Stimulated activated CD4-positive, alpha-beta T cell treated with anti-CD3 and anti-CD28 coated beads, Interleukin-4, amount 100 ng/mL, for 1 hour (primary cell): ENCODE measurements around the gene DNAJA1.

Experiments
- DNase-seq: peaks from one replicate; pipeline ENCODE4 v3.0.0-alpha.2; 2020

Gene DNAJA1

DNA sequence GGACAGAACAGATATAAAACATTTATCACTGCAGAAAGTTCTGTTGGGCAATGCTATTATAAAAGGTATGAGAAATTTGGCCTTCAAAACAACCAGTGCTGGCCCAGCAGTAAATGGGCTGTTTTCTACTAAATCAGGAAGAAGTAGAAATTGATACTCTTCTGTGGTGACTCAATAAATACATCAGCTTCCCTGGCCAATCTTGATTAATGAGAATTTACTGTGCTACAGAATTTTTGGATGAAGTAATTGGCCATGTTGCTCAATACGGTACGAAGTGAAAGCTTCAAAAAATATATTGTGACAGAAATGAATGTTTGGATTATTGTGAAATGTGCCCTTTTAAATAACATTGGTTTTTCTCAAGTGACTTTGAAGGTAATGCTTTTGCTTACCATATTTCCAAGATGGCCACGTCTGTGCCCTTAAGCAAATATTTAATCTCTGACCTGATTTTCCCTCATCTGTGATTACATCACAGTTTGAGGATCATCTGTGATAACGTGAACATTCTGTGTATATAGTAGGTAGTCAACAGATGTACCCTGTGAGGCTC, 4.2 kb downstream of the DNAJA1 start:
- DNase-seq, result no peak

DNA sequence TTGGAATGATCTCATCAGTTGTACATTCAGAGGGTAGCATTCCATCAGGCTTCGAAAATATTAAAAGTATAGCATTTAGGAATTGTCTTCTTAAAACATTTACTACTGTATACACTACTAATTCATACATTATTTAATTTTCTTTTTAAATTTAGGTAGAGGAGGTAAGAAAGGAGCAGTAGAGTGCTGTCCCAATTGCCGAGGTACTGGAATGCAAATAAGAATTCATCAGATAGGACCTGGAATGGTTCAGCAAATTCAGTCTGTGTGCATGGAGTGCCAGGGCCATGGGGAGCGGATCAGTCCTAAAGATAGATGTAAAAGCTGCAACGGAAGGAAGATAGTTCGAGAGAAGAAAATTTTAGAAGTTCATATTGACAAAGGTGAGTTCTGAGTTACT, 5.2 kb downstream of the DNAJA1 start:
- no peak for DNase-seq

DNA sequence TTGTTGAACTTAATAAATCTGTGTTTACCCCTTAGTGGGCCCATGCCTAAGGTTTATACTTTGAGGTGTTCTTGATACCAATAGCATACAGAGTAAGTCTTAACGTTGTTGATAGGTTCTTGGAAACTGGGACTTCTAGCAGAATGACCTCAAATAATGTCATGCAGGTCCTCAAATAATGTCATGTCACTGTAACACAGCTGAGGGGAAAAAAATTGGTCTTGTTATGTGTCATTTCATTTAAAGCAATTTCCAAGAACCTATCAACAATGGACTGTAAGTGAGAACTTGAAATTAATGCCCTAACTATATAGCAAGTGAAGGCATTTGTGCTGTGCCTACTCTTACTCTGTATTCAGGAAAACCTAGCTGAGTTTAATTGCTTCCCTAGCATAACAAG, 7.2 kb downstream of the DNAJA1 start:
- no peak for DNase-seq

GRCh38 chr9:33032865-33033264, 7.8 kb downstream of the DNAJA1 start:
- no peak for DNase-seq

- DNase-seq, result no peak
Observed at GRCh38 chr9:33040792-33041431, 15.8 kb downstream of the DNAJA1 start.

- DNase-seq, result no peak
Observed at GRCh38 chr9:33041432-33042188, 16.5 kb downstream of the DNAJA1 start.

DNA sequence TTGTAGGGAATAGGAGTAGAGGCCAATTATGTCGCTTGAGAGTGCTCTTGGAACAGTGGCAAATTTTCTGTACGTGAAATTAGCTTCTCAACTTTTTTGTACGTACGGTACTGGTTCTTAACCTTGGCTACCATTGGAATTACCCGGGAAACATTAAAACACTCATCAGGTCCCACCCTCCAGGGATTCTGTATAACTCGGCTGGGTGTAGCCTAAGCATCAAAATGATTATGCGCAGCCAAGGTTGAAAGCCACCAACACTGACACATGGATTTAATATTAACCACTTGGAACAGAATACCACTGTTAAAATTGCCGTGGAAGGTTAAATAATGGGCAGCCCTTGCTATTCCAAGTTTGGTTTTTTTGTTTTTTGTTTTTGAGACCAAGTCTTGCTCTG, 17.4 kb downstream of the DNAJA1 start:
- DNase-seq, result no peak

GRCh38 chr9:33043671-33044070, 18.6 kb downstream of the DNAJA1 start:
- DNase-seq, result no peak

DNA sequence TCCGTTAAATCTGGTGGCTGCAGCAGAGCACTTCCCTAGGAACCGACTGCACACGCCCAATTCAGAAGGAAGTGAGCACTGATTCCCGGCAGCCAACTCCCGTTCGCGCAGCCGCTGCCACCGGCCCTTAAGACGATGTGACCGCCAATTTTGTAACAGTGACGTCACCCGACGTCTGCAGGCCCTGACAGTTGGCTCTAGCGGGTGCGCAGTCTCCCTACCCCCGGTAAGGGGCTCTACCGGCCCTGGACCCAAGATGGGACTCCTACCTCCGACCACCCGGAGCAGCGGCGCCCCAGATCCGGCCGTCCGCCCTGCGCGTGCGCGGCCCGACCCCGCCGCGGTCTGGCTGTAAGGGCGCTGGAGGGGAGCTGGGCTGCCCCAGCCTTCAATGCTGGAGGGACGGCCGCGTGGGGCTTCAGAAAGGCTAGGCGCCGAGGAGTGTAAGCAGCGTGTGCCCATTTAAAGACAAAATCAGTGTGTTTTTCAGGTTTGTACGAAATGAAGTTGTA, 19.1 kb downstream of the DNAJA1 start:
- DNase-seq, result peak; percentile 46

DNA sequence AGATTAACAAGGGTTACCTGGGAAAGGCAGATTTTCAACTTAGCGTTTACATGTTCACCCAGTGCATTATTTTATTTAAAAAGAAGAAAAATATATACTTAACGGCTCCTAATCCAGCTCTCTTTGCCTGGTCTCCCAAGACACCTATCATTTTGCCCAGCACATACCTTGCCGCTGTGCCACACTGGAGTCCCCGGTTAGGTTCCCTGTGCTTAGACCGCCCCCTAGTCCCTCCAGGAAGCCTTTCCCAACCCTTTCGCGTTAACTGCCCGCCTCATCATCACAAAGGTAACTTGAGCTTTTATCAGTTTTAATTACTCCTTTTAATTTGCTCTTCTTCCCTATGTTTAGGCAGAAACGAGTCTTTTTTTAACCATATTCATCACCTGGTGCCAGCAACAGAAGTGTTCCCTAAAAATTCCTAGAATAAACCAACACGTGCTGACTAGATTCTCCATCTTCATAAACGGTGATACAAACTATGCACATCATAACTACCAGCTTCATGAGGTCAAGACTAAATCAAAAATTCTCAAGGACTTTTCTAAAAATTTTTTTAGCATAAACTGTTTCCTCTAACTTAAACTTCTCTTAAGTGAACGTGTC, 19.7 kb downstream of the DNAJA1 start:
- no peak for DNase-seq

GRCh38 chr9:33046061-33046460, 21.0 kb downstream of the DNAJA1 start:
- no peak for DNase-seq

GRCh38 chr9:33048054-33048465, 23.0 kb downstream of the DNAJA1 start:
- no peak for DNase-seq

DNA sequence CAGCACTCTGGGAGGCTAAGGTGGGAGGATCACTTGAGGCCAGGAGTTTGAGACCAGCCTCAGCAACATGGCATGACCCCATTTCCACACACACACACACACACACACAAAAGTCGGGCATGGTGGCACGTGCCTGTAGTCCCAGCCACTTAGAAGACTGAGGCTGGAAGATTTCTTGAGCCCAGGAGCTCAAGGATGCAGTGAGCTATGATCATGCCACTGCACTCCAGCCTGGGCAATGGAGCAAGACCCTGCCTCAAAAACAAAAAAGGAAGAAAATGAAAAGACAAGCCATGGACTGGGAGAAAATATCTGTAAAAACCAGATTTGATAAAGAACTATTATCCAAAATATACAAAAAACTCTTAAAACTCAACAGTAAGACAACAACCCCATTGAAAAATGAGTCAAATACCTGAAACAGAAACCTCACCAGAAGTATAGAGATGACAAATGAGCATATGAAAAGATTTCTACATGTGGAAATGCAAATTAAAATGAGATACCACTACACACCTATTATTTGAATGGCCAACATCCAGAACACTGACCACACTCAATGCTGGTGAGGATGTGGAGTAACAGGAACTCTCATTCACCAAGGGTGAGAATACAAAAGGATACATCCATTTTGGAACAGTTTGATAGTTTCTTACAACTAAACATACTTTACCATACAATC, 24.7 kb downstream of the DNAJA1 start:
- no peak for DNase-seq

GRCh38 chr9:33051144-33051543, 26.1 kb downstream of the DNAJA1 start:
- DNase-seq, result no peak

GRCh38 chr9:33065157-33066076, 40.3 kb downstream of the DNAJA1 start:
- no peak for DNase-seq

GRCh38 chr9:33068991-33069390, 43.9 kb downstream of the DNAJA1 start:
- no peak for DNase-seq

DNA sequence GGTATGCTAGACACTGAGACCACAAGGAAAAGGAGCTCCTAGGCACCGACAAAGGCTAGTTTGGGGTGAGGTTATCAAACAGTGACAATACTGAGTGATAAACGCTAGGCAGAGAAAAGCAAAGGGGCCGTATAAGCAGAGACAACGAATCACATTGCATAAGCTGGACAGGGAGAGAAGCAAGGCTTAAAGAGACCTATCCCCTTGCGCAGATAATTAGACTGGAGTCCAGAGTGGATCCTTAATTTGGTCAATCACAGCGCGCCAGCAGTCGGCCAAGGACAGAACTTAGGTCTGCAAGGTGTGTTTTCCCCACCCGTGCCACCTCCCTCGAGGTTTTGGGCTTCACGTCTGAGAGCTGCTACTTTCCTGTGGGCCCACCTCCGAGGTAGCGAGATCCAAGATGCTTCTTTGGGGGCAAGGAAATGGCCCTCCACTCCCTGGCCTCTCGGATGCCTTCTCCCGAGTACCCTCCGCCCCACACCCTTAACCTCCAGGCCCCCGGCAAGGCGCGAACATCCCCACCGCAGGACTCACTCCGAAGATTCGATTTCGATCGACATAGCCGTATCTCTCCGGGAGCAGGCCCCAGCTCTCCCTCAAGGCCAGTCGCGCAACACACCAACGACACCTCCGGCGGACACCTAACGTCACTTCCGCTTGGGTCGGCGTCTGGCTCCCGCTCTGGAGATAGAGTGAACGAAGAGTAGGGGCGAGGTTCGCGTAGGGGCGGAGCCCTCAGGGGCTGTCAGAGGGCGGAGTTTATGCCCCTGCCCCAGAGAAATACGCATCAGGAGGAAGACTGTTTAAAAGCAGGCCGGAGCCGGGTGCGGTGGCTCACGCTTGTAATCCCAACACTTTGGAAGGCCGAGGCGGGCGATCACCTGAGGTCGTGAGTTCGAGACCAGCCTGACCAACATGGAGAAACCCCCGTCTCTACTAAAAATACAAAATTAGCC, 51.3 kb downstream of the DNAJA1 start, which contains the start of gene SMU1:
SMU1 (minus strand) TSS at position 629 of the 959 bp plus-strand sequence; CDS start at position 563, 66 bp downstream.
- peak; percentile 92 for DNase-seq

- no peak for DNase-seq
Observed at GRCh38 chr9:33080534-33080933, 55.5 kb downstream of the DNAJA1 start.

- DNase-seq, result peak; percentile 34
Observed at GRCh38 chr9:33081128-33081851, 56.2 kb downstream of the DNAJA1 start.

DNA sequence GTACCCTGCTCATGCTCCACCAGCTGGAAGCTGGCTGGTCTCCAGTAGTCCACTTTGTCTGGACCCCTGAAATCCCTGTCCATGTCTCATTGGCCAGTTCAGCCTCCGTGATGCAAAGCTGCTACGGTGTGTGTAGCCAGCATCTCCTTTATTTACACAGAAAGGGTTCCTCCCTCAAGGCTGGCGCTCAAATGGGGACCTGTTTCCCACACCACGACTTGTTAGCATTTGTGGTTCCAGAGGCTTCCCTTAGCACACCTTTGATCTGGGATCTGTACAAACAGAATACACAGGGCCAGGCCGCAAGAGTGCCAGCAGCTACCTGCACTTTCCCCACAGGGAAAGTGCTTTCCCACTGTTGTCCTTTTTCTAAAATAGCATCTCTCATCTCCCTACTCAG, 57.1 kb downstream of the DNAJA1 start:
- no peak for DNase-seq
